WTC11 (cell line): ENCODE measurements around the gene MCMBP.

Experiments
- ELF4 ChIP-seq: sonication (generic); formaldehyde crosslinking; IDR thresholded peaks from 2 replicates; pipeline ENCODE4 v1.8.1; 2022; ENCODE audit warnings: low read depth, mild to moderate bottlenecking, moderate library complexity, missing genetic modification reagents
- NFYB ChIP-seq: sonication (generic); formaldehyde crosslinking; conservative IDR thresholded peaks from 2 replicates; pipeline ENCODE4 v1.8.0; 2022; ENCODE audit warnings: low read depth, missing genetic modification reagents
- SP1 ChIP-seq: sonication (generic); formaldehyde crosslinking; conservative IDR thresholded peaks from 2 replicates; pipeline ENCODE4 v1.8.1; 2022; ENCODE audit warnings: missing genetic modification reagents
- ZNF423 ChIP-seq: fragments of 250-450 bp; sonication (Bioruptor Pico); IDR thresholded peaks from 2 replicates; pipeline ENCODE4 v2.1.2; 2022; ENCODE audit warnings: mild to moderate bottlenecking, moderate library complexity
- TF ChIP-seq, protein P1 (sequence below): fragments of 250-450 bp; sonication (Bioruptor Pico); IDR thresholded peaks from 2 replicates; pipeline ENCODE4 v1.8.0; 2021; ENCODE audit warnings: mild to moderate bottlenecking
- TF ChIP-seq, protein P2 (sequence below): fragments of 200-600 bp; IDR thresholded peaks from 2 replicates; pipeline ENCODE4 v1.8.0; 2022; ENCODE audit warnings: antibody characterized with exemption
- TF ChIP-seq, protein P3 (sequence below): sonication (generic); formaldehyde crosslinking; IDR thresholded peaks from 2 replicates; pipeline ENCODE4 v1.8.0; 2022; ENCODE audit warnings: mild to moderate bottlenecking, missing genetic modification reagents
- TF ChIP-seq, protein P4 (sequence below): sonication (generic); formaldehyde crosslinking; conservative IDR thresholded peaks from 2 replicates; pipeline ENCODE4 v1.8.1; 2023; ENCODE audit warnings: mild to moderate bottlenecking, low read depth, missing genetic modification reagents, moderate library complexity
- TF ChIP-seq, protein P5 (sequence below): sonication (generic); formaldehyde crosslinking; conservative IDR thresholded peaks from 2 replicates; pipeline ENCODE4 v1.8.1; 2022; ENCODE audit warnings: mild to moderate bottlenecking, missing genetic modification reagents

DNA sequence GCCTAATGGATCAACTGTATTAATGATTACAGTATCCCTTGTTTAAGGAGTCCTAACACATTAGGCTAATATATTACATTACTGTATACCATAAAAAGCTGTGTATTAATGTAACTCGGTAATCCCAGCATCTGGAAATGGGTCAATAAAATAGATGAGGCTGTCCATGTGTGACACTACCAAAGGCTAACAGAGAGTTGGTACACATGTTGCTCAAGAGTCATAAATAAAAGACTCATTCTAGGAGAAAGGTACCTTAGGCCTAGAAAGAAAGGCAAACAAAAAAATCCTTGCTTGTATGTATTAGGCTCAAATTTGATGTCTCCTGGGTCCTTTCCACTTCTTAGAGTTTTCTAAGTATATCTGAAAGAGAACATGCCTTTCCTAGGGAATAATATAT is 14.6 kb downstream of the MCMBP start:
- TF ChIP-seq, protein P1, sequence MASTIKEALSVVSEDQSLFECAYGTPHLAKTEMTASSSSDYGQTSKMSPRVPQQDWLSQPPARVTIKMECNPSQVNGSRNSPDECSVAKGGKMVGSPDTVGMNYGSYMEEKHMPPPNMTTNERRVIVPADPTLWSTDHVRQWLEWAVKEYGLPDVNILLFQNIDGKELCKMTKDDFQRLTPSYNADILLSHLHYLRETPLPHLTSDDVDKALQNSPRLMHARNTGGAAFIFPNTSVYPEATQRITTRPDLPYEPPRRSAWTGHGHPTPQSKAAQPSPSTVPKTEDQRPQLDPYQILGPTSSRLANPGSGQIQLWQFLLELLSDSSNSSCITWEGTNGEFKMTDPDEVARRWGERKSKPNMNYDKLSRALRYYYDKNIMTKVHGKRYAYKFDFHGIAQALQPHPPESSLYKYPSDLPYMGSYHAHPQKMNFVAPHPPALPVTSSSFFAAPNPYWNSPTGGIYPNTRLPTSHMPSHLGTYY: no peak
- TF ChIP-seq, protein P2, sequence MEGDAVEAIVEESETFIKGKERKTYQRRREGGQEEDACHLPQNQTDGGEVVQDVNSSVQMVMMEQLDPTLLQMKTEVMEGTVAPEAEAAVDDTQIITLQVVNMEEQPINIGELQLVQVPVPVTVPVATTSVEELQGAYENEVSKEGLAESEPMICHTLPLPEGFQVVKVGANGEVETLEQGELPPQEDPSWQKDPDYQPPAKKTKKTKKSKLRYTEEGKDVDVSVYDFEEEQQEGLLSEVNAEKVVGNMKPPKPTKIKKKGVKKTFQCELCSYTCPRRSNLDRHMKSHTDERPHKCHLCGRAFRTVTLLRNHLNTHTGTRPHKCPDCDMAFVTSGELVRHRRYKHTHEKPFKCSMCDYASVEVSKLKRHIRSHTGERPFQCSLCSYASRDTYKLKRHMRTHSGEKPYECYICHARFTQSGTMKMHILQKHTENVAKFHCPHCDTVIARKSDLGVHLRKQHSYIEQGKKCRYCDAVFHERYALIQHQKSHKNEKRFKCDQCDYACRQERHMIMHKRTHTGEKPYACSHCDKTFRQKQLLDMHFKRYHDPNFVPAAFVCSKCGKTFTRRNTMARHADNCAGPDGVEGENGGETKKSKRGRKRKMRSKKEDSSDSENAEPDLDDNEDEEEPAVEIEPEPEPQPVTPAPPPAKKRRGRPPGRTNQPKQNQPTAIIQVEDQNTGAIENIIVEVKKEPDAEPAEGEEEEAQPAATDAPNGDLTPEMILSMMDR: no peak
- TF ChIP-seq, protein P3, sequence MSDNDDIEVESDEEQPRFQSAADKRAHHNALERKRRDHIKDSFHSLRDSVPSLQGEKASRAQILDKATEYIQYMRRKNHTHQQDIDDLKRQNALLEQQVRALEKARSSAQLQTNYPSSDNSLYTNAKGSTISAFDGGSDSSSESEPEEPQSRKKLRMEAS: no peak
- TF ChIP-seq ZNF423 (no peak), SP1 (CRISPR knock-in tag) (no peak), NFYB (CRISPR knock-in tag) (no peak), ELF4 (CRISPR knock-in tag) (no peak)
- TF ChIP-seq, protein P4, sequence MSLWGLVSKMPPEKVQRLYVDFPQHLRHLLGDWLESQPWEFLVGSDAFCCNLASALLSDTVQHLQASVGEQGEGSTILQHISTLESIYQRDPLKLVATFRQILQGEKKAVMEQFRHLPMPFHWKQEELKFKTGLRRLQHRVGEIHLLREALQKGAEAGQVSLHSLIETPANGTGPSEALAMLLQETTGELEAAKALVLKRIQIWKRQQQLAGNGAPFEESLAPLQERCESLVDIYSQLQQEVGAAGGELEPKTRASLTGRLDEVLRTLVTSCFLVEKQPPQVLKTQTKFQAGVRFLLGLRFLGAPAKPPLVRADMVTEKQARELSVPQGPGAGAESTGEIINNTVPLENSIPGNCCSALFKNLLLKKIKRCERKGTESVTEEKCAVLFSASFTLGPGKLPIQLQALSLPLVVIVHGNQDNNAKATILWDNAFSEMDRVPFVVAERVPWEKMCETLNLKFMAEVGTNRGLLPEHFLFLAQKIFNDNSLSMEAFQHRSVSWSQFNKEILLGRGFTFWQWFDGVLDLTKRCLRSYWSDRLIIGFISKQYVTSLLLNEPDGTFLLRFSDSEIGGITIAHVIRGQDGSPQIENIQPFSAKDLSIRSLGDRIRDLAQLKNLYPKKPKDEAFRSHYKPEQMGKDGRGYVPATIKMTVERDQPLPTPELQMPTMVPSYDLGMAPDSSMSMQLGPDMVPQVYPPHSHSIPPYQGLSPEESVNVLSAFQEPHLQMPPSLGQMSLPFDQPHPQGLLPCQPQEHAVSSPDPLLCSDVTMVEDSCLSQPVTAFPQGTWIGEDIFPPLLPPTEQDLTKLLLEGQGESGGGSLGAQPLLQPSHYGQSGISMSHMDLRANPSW (CRISPR knock-in tag): no peak
- TF ChIP-seq, protein P5, sequence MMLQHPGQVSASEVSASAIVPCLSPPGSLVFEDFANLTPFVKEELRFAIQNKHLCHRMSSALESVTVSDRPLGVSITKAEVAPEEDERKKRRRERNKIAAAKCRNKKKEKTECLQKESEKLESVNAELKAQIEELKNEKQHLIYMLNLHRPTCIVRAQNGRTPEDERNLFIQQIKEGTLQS (CRISPR knock-in tag): no peak
